ENCODE measurements around the gene DPP9.
"Not testable (repeated sequence)": the region's sequence is repeated elsewhere in the genome, so short reads cannot be mapped to it uniquely, and the experiment has no call there.

Gene DPP9

GRCh38 chr19:4686700-4687099, 36.9 kb downstream of the DPP9 start:
- TF ChIP-seq CTCF (IDR thresholded peaks at IDR 0.05; ENCODE audit: control extremely low read depth, extremely low read depth, low read depth, missing control alignments) = no peak
- DNase-seq (ENCODE audit: extremely low spot score) = no peak
- ChIA-PET POLR2A (no interaction called here), CTCF (no interaction called here)

- no peak for TF ChIP-seq CTCF (IDR thresholded peaks at IDR 0.05; ENCODE audit: control extremely low read depth, extremely low read depth, low read depth, missing control alignments)
- CTCF ChIA-PET = interaction anchor here (0.6 kb wide), 1 partner anchor 12 kb away, joined by 3 read pairs; no protein-coding TSS in a partner anchor
- DNase-seq (ENCODE audit: extremely low spot score) = no peak
- POLR2A ChIA-PET = no interaction called here
Observed at GRCh38 chr19:4684312-4685095, 39.1 kb downstream of the DPP9 start.

GRCh38 chr19:4682417-4683200, 41.0 kb downstream of the DPP9 start:
- TF ChIP-seq CTCF (IDR thresholded peaks at IDR 0.05; ENCODE audit: control extremely low read depth, extremely low read depth, low read depth, missing control alignments) = no peak
- no peak for DNase-seq (ENCODE audit: extremely low spot score)
- CTCF ChIA-PET = interaction anchor here (1.8 kb wide), 1 partner anchor 46 kb away, joined by 4 read pairs; no protein-coding TSS in a partner anchor
- POLR2A ChIA-PET = no interaction called here

- DNase-seq (ENCODE audit: extremely low spot score); CTCF ChIA-PET: not testable (repeated sequence)
- POLR2A ChIA-PET = interaction anchor here (0.6 kb wide), 1 partner anchor 26 kb away, joined by 5 read pairs; no protein-coding TSS in a partner anchor
Observed at GRCh38 chr19:4680021-4680420, 43.6 kb downstream of the DPP9 start.

- DNase-seq (ENCODE audit: extremely low spot score) = no peak
- ChIA-PET POLR2A (no interaction called here), CTCF (no interaction called here)
- TF ChIP-seq CTCF (IDR thresholded peaks at IDR 0.05; ENCODE audit: control extremely low read depth, extremely low read depth, low read depth, missing control alignments) = no peak
Observed at GRCh38 chr19:4678881-4679790, 44.5 kb downstream of the DPP9 start.

- ChIA-PET POLR2A (no interaction called here), CTCF (interaction anchor here (1.3 kb wide), 1 partner anchor 41 kb away, joined by 3 read pairs; no protein-coding TSS in a partner anchor)
- peak; percentile 17 for TF ChIP-seq CTCF (IDR thresholded peaks at IDR 0.05; ENCODE audit: control extremely low read depth, extremely low read depth, low read depth, missing control alignments)
- DNase-seq (ENCODE audit: extremely low spot score) = no peak
Observed at GRCh38 chr19:4676955-4677731, 46.5 kb downstream of the DPP9 start.

Data from GM10248 (cell line).